ENCODE results near the gene EEF1G.

EEF1G gene

GRCh38 chr11:62556108-62556874 is 17.4 kb downstream of the EEF1G start:
- Histone ChIP-seq H4K20me1 (ENCODE audit: control insufficient read depth, insufficient read depth, low read depth, low read length) (peaks cover 13% of the 10 kb centered on the region; the same call in 1 of the 2 replicates), H3K9me2 (replicated peaks; ENCODE audit: control insufficient read depth, low read length) (no peaks in the 10 kb centered on the region), H3K4me1 (ENCODE audit: control insufficient read depth, low read length) (peaks cover 85% of the 10 kb centered on the region), H3K27me3 (ENCODE audit: control insufficient read depth, low read length) (no peaks in the 10 kb centered on the region), H3F3A (ENCODE audit: control insufficient read depth, insufficient read depth) (peaks cover 41% of the 10 kb centered on the region), H3K27ac (ENCODE audit: low read depth, low read length) (peak overlapping the region; percentile 58), H3K79me2 (ENCODE audit: control insufficient read depth, low read length) (no peaks in the 10 kb centered on the region), H3K9me3 (ENCODE audit: control insufficient read depth, insufficient read depth, low read length) (no peaks in the 10 kb centered on the region), H3K4me3 (ENCODE audit: low read length) (peak overlapping the region; percentile 23), H3K4me2 (ENCODE audit: low read length) (peak overlapping the region; percentile 45), H3K36me3 (ENCODE audit: control insufficient read depth, low read length) (peaks cover 67% of the 10 kb centered on the region)
- TF ChIP-seq EZH2phosphoT487 (IDR thresholded peaks at IDR 0.05; ENCODE audit: borderline replicate concordance, low read length) (no peak), CTCF (IDR thresholded peaks at IDR 0.05; ENCODE audit: low read depth, low read length, poor library complexity, severe bottlenecking) (no peak)

GRCh38 chr11:62555464-62556107 is 18.1 kb downstream of the EEF1G start:
- Histone ChIP-seq H3K4me3 (ENCODE audit: low read length) (peak overlapping the region; percentile 23), H3K9me3 (ENCODE audit: control insufficient read depth, insufficient read depth, low read length) (no peaks in the 10 kb centered on the region), H3K27me3 (ENCODE audit: control insufficient read depth, low read length) (no peaks in the 10 kb centered on the region), H3K9me2 (replicated peaks; ENCODE audit: control insufficient read depth, low read length) (no peaks in the 10 kb centered on the region), H3K27ac (ENCODE audit: low read depth, low read length) (peak overlapping the region; percentile 58), H3K79me2 (ENCODE audit: control insufficient read depth, low read length) (no peaks in the 10 kb centered on the region), H3K4me1 (ENCODE audit: control insufficient read depth, low read length) (peaks cover 80% of the 10 kb centered on the region), H3K4me2 (ENCODE audit: low read length) (peak overlapping the region; percentile 45), H3K36me3 (ENCODE audit: control insufficient read depth, low read length) (peaks cover 60% of the 10 kb centered on the region), H3F3A (ENCODE audit: control insufficient read depth, insufficient read depth) (peaks cover 36% of the 10 kb centered on the region), H4K20me1 (ENCODE audit: control insufficient read depth, insufficient read depth, low read depth, low read length) (peaks cover 10% of the 10 kb centered on the region; the same call in 1 of the 2 replicates)
- TF ChIP-seq EZH2phosphoT487 (IDR thresholded peaks at IDR 0.05; ENCODE audit: borderline replicate concordance, low read length) (no peak), CTCF (IDR thresholded peaks at IDR 0.05; ENCODE audit: low read depth, low read length, poor library complexity, severe bottlenecking) (no peak)

- Histone ChIP-seq H4K20me1 (ENCODE audit: control insufficient read depth, insufficient read depth, low read depth, low read length) (peaks cover 8% of the 10 kb centered on the region; the same call in 1 of the 2 replicates), H3K4me1 (ENCODE audit: control insufficient read depth, low read length) (peaks cover 70% of the 10 kb centered on the region), H3K9me3 (ENCODE audit: control insufficient read depth, insufficient read depth, low read length) (no peaks in the 10 kb centered on the region), H3K27ac (ENCODE audit: low read depth, low read length) (no peak overlapping the region), H3F3A (ENCODE audit: control insufficient read depth, insufficient read depth) (peaks cover 33% of the 10 kb centered on the region), H3K4me2 (ENCODE audit: low read length) (no peak overlapping the region), H3K27me3 (ENCODE audit: control insufficient read depth, low read length) (peaks cover 5% of the 10 kb centered on the region), H3K79me2 (ENCODE audit: control insufficient read depth, low read length) (no peaks in the 10 kb centered on the region), H3K36me3 (ENCODE audit: control insufficient read depth, low read length) (peaks cover 50% of the 10 kb centered on the region), H3K4me3 (ENCODE audit: low read length) (no peak overlapping the region), H3K9me2 (replicated peaks; ENCODE audit: control insufficient read depth, low read length) (no peaks in the 10 kb centered on the region)
- TF ChIP-seq CTCF (IDR thresholded peaks at IDR 0.05; ENCODE audit: low read depth, low read length, poor library complexity, severe bottlenecking): no peak
- no peak for TF ChIP-seq EZH2phosphoT487 (IDR thresholded peaks at IDR 0.05; ENCODE audit: borderline replicate concordance, low read length)
These were observed 19.1 kb downstream of the EEF1G start for GRCh38 chr11:62554387-62555167.
